ENCODE results near the gene ATAD3B. TPM values are rescaled to one million over a fixed set of nuclear protein-coding genes. Genes with fewer than 3 reads are reported as not detected.

ATAD3B gene, protein sequence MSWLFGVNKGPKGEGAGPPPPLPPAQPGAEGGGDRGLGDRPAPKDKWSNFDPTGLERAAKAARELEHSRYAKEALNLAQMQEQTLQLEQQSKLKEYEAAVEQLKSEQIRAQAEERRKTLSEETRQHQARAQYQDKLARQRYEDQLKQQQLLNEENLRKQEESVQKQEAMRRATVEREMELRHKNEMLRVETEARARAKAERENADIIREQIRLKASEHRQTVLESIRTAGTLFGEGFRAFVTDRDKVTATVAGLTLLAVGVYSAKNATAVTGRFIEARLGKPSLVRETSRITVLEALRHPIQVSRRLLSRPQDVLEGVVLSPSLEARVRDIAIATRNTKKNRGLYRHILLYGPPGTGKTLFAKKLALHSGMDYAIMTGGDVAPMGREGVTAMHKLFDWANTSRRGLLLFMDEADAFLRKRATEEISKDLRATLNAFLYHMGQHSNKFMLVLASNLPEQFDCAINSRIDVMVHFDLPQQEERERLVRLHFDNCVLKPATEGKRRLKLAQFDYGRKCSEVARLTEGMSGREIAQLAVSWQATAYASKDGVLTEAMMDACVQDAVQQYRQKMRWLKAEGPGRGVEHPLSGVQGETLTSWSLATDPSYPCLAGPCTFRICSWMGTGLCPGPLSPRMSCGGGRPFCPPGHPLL
- 10 to 100 TPM; 20.7 to 43.3 TPM for polyA plus RNA-seq

DNA sequence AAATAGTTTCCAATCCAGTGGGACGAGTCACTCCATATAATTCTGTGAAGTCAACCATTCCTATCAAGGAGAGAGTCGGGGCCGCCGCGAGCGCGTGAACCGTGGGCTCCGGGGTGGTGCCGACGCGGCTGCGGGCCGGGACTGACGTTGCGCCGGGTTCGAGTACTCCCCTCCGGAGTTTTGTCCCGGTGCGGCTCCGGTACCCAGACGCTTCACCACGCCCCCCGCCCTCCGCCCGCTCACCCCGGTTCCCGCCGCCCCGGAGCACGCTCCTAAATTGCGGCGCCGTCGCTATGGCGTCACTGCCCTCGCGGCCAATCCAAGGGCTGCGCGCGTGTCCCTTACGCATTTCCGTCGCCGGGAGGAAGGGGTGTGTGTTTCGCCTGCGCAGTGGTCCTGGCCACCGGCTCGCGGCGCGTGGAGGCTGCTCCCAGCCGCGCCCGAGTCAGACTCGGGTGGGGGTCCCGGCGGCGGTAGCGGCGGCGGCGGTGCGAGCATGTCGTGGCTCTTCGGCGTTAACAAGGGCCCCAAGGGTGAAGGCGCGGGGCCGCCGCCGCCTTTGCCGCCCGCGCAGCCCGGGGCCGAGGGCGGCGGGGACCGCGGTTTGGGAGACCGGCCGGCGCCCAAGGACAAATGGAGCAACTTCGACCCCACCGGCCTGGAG, at the start of gene ATAD3B:
Gene ATAD3B (plus strand): TSS at position 377 of the 664 bp plus-strand sequence. CDS start 120 bp downstream, at position 497.
- WGBS, 2 donors = 1% methylated on average over 58 to 87 of the region's 87 CpGs

DNA sequence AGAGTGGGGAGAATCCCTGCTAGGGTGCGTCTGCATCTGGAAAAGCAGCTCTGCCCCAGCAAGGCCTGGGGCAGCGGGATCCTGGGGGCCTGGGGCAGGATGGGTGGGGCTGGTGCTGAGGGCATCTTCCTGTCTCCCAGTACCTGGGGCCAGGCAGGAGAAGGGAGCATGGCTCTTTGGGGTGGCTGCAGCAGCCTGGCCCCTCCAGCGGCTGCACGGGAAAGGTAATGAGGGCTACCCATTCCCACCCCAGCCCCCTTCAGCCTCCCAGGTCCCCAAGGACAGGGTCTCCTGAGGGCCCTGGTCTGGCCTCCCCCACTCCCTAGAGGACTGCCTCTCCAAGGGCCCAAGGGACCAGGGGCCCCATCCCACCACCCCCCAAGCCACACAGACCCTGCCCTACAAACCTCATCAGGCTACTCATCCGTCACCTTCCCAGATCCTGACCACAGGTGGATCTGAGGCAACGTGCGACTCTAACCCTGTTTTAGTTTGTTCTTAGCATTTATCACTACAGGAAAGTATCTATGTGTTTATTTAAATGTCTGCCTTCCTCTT, 49.6 kb upstream of the ATAD3B start:
- Histone ChIP-seq H3K4me3 (ENCODE audit: low read depth in 1 of 2, low read length in 2 of 2) (no peak overlapping the region), H3K27ac (ENCODE audit: low read depth in 2 of 2, low read length in 1 of 2) (peak overlapping the region in 1 of 2 donors; percentile 73), H3K27me3 (ENCODE audit: control insufficient read depth in 1 of 2, insufficient read depth in 2 of 2, low read length in 2 of 2) (no peaks in the 10 kb centered on the region), H3K36me3 (ENCODE audit: control insufficient read depth in 2 of 2, insufficient read depth in 2 of 2, low read length in 1 of 2) (no peaks in the 10 kb centered on the region), H3K9me3 (ENCODE audit: control insufficient read depth in 2 of 2, insufficient read depth in 1 of 2, low read depth in 1 of 2, low read length in 1 of 2) (no peaks in the 10 kb centered on the region), H3K4me1 (ENCODE audit: control insufficient read depth in 2 of 2, insufficient read depth in 2 of 2, low read length in 1 of 2) (peaks cover 20 to 26% of the 10 kb centered on the region in 2 donors)
- WGBS, 2 donors = 76 to 83% methylated on average over 6 to 7 of the region's 7 CpGs

More for the DNA sequence above, at the start of gene ATAD3B:
- Histone ChIP-seq H3K4me1 (ENCODE audit: control insufficient read depth in 2 of 2, insufficient read depth in 2 of 2, low read length in 1 of 2) (peaks cover 3 to 13% of the 10 kb centered on the region in 2 donors), H3K36me3 (ENCODE audit: control insufficient read depth in 2 of 2, insufficient read depth in 2 of 2, low read length in 1 of 2) (no peaks in the 10 kb centered on the region), H3K27me3 (ENCODE audit: control insufficient read depth in 1 of 2, insufficient read depth in 2 of 2, low read length in 2 of 2) (no peaks in the 10 kb centered on the region), H3K4me3 (ENCODE audit: low read depth in 1 of 2, low read length in 2 of 2) (peak within 1 kb of the TSS; percentile 86 to 87), H3K9me3 (ENCODE audit: control insufficient read depth in 2 of 2, insufficient read depth in 1 of 2, low read depth in 1 of 2, low read length in 1 of 2) (no peaks in the 10 kb centered on the region), H3K27ac (ENCODE audit: low read depth in 2 of 2, low read length in 1 of 2) (peak within 1 kb of the TSS; percentile 93 to 94)

DNA sequence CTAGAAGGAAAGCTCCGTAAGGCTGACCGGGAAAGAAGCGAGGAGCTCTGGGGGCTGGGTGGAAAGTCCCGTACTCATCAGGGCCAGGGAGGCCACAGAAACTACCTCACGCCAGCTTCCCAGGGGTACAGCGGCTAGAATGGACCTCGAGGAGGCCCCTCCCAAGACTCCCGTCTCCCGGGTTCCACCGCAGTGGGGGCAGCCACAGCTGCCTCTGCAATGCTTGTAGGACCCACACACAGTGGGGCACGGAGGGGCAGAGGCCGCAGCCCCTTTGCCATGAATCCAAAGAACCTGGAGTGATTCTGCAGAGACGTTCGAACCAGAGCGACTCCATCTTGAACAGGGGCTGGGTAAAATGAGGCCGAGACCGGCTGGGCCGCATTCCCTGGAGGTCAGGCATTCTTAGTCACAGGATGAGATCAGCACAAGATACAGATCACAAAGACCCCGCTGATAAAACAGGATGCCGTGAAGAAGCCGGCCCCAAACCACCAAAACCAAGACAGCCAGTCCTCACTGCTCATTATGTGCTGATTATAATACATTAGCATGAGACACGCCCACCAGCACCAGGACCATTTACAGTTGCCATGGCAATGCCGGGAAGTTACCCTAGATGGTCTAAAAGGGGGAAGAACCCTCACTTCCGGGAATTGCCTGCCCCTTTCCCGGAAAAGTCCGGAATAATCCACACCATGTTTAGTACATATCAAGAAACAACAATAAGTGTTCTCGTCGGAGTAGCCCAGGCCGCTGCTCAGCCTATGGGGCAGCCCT, 48.9 kb upstream of the ATAD3B start:
- 65 to 69% methylated on average over 29 of the region's 29 CpGs for WGBS, 2 donors
- no peaks in the 10 kb centered on the region for H3K36me3 ChIP-seq (ENCODE audit: control insufficient read depth in 2 of 2, insufficient read depth in 2 of 2, low read length in 1 of 2)
- H3K27ac ChIP-seq (ENCODE audit: low read depth in 2 of 2, low read length in 1 of 2) = peak overlapping the region in 1 of 2 donors; percentile 29
- no peak overlapping the region for H3K4me3 ChIP-seq (ENCODE audit: low read depth in 1 of 2, low read length in 2 of 2)
- no peaks in the 10 kb centered on the region for H3K9me3 ChIP-seq (ENCODE audit: control insufficient read depth in 2 of 2, insufficient read depth in 1 of 2, low read depth in 1 of 2, low read length in 1 of 2)
- no peaks in the 10 kb centered on the region for H3K27me3 ChIP-seq (ENCODE audit: control insufficient read depth in 1 of 2, insufficient read depth in 2 of 2, low read length in 2 of 2)
- peaks cover 20 to 26% of the 10 kb centered on the region in 2 donors for H3K4me1 ChIP-seq (ENCODE audit: control insufficient read depth in 2 of 2, insufficient read depth in 2 of 2, low read length in 1 of 2)

DNA sequence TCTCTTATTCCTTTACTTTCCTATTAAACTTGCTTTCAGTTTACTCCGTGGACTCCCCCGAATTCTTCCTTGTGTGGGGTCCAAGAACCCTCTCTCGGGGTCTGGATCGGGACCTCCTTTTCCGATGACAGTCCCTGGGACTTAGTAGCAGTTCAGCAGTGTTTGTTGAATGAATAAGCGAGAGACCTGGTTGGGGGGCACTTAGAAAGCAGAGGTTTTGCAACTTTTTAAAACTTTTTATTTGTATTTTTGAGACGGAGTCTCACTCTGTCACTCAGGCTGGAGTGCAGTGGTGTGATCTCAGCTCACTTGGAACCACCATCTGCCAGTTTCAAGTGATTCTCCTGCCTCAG, 48.3 kb upstream of the ATAD3B start:
- WGBS, 2 donors = 91 to 93% methylated on average over 7 of the region's 7 CpGs
- Histone ChIP-seq H3K27me3 (ENCODE audit: control insufficient read depth in 1 of 2, insufficient read depth in 2 of 2, low read length in 2 of 2) (no peaks in the 10 kb centered on the region), H3K36me3 (ENCODE audit: control insufficient read depth in 2 of 2, insufficient read depth in 2 of 2, low read length in 1 of 2) (no peaks in the 10 kb centered on the region), H3K9me3 (ENCODE audit: control insufficient read depth in 2 of 2, insufficient read depth in 1 of 2, low read depth in 1 of 2, low read length in 1 of 2) (no peaks in the 10 kb centered on the region), H3K4me1 (ENCODE audit: control insufficient read depth in 2 of 2, insufficient read depth in 2 of 2, low read length in 1 of 2) (peaks cover 20 to 26% of the 10 kb centered on the region in 2 donors), H3K27ac (ENCODE audit: low read depth in 2 of 2, low read length in 1 of 2) (no peak overlapping the region), H3K4me3 (ENCODE audit: low read depth in 1 of 2, low read length in 2 of 2) (no peak overlapping the region)

DNA sequence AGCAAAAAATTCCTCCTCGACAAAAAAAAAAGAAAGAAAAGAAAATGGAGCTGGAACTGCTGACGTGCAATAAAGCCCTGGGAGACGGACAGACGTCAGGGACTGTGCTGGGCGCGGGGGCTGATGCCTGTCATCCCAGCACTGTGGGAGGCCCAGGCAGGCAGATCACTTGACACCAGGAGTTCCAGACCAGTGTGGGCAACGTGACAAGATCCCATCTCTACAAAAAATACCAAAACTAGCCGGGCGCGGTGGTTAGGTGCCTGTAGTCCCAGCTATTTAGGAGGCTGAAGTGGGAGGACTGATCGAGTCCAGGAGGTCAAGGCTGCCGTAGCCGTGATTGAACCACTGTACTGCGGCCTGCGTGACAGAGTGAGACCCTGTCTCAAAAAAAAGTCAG, 46.9 kb upstream of the ATAD3B start:
- no peaks in the 10 kb centered on the region for H3K9me3 ChIP-seq (ENCODE audit: control insufficient read depth in 2 of 2, insufficient read depth in 1 of 2, low read depth in 1 of 2, low read length in 1 of 2)
- 85 to 88% methylated on average over 15 of the region's 15 CpGs for WGBS, 2 donors

DNA sequence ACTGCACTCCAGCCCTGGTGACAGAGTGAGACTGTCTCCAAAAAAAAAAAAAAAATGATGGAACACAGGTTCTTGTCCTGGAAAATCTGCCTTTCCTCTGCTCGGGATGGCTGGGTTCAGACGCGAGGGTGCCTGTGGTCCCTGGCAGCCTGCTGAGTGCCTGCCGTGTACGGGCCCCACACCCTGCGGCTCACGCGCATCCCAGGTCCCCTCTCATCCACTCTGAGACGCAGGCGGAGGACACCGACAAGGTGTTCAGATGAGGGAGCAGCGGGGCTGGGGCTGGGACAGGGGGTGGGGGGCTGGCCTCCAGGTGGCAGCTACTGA, 46.2 kb upstream of the ATAD3B start:
- no peaks in the 10 kb centered on the region for H3K9me3 ChIP-seq (ENCODE audit: control insufficient read depth in 2 of 2, insufficient read depth in 1 of 2, low read depth in 1 of 2, low read length in 1 of 2)
- no peak overlapping the region for H3K27ac ChIP-seq (ENCODE audit: low read depth in 2 of 2, low read length in 1 of 2)
- H3K4me3 ChIP-seq (ENCODE audit: low read depth in 1 of 2, low read length in 2 of 2) = no peak overlapping the region
- peaks cover 17 to 19% of the 10 kb centered on the region in 2 donors for H3K4me1 ChIP-seq (ENCODE audit: control insufficient read depth in 2 of 2, insufficient read depth in 2 of 2, low read length in 1 of 2)
- no peaks in the 10 kb centered on the region for H3K36me3 ChIP-seq (ENCODE audit: control insufficient read depth in 2 of 2, insufficient read depth in 2 of 2, low read length in 1 of 2)
- 80 to 85% methylated on average over 12 of the region's 12 CpGs for WGBS, 2 donors
- H3K27me3 ChIP-seq (ENCODE audit: control insufficient read depth in 1 of 2, insufficient read depth in 2 of 2, low read length in 2 of 2) = no peaks in the 10 kb centered on the region

More for the DNA sequence above, 46.9 kb upstream of the ATAD3B start:
- no peaks in the 10 kb centered on the region for H3K27me3 ChIP-seq (ENCODE audit: control insufficient read depth in 1 of 2, insufficient read depth in 2 of 2, low read length in 2 of 2)
- H3K4me3 ChIP-seq (ENCODE audit: low read depth in 1 of 2, low read length in 2 of 2) = no peak overlapping the region
- H3K4me1 ChIP-seq (ENCODE audit: control insufficient read depth in 2 of 2, insufficient read depth in 2 of 2, low read length in 1 of 2) = peaks cover 16 to 20% of the 10 kb centered on the region in 2 donors
- H3K36me3 ChIP-seq (ENCODE audit: control insufficient read depth in 2 of 2, insufficient read depth in 2 of 2, low read length in 1 of 2) = no peaks in the 10 kb centered on the region
- no peak overlapping the region for H3K27ac ChIP-seq (ENCODE audit: low read depth in 2 of 2, low read length in 1 of 2)

DNA sequence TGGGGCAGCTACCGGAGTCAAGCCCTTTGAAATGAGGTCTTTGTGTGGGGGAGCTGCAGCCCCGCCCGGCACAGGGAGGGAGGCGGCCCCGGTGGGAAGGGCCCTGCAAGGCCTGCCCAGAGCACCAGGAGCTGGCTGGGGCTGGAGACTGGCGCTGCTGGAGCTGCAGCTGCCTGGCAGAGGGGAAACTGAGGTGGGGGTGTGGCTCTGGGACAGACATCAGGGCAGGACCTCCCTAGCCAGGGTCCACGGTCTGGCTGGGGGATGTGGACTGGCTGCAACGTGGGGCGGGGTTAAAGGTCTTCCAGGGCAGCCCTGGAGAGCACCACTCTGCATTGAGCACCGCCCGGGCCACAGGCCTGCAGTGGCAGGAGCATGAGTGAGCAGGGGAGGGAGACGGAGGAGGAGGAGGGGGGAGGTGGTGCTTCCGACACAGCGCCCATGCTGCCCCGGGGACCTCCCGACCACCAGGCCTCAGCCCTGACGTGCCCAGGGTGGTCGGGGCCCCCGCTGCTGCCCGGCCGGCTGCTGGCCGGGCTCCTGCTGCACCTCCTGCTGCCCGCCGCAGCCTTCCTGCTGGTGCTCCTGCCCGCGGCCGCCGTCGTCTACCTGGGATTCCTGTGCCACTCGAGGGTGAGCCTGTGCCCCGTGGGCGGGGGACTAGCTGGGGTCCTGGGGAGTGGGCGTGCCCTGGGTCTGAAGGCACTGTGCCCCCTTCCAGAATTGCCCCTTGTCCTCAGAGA, 45.6 kb upstream of the ATAD3B start:
- no peaks in the 10 kb centered on the region for H3K27me3 ChIP-seq (ENCODE audit: control insufficient read depth in 1 of 2, insufficient read depth in 2 of 2, low read length in 2 of 2)
- peaks cover 15 to 16% of the 10 kb centered on the region in 2 donors for H3K4me1 ChIP-seq (ENCODE audit: control insufficient read depth in 2 of 2, insufficient read depth in 2 of 2, low read length in 1 of 2)
- no peaks in the 10 kb centered on the region for H3K36me3 ChIP-seq (ENCODE audit: control insufficient read depth in 2 of 2, insufficient read depth in 2 of 2, low read length in 1 of 2)
- no peak overlapping the region for H3K27ac ChIP-seq (ENCODE audit: low read depth in 2 of 2, low read length in 1 of 2)
- H3K4me3 ChIP-seq (ENCODE audit: low read depth in 1 of 2, low read length in 2 of 2) = no peak overlapping the region
- H3K9me3 ChIP-seq (ENCODE audit: control insufficient read depth in 2 of 2, insufficient read depth in 1 of 2, low read depth in 1 of 2, low read length in 1 of 2) = no peaks in the 10 kb centered on the region
- 39 to 40% methylated on average over 14 to 33 of the region's 33 CpGs for WGBS, 2 donors

DNA sequence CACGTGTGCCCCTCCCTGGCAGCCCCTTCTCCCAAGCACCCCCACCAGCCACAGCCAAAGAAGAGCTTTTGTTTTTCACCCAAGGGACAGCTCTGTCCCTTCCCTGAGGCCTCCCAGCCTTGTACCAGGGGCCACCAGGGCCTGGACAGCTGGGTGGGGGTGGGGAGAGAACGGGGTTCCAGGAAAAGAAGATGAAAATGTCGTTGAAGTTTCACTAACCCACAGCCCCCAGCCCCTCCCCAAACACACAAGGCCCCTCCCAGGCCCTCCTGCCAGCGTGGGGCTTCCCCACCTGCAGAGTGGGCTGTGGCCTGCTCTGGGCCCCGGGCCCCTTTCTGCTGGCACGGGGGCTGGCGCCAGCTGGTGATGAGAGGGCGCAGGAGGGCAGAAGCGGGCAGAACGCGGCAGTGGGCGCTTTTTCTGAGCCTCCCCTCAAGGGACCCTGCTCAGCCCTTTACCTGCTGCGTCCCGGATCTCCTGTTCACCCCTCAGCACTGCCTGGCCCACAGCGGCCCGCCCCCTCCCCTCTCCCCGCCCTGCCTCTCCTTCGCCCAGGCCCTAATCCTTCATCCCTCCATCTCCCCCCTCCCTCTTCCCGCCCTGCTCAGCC, 45.0 kb upstream of the ATAD3B start:
- Histone ChIP-seq H3K27me3 (ENCODE audit: control insufficient read depth in 1 of 2, insufficient read depth in 2 of 2, low read length in 2 of 2) (no peaks in the 10 kb centered on the region), H3K36me3 (ENCODE audit: control insufficient read depth in 2 of 2, insufficient read depth in 2 of 2, low read length in 1 of 2) (no peaks in the 10 kb centered on the region), H3K4me3 (ENCODE audit: low read depth in 1 of 2, low read length in 2 of 2) (no peak overlapping the region), H3K9me3 (ENCODE audit: control insufficient read depth in 2 of 2, insufficient read depth in 1 of 2, low read depth in 1 of 2, low read length in 1 of 2) (no peaks in the 10 kb centered on the region), H3K4me1 (ENCODE audit: control insufficient read depth in 2 of 2, insufficient read depth in 2 of 2, low read length in 1 of 2) (peaks cover 9 to 15% of the 10 kb centered on the region in 2 donors), H3K27ac (ENCODE audit: low read depth in 2 of 2, low read length in 1 of 2) (peak overlapping the region in 1 of 2 donors; percentile 18)
- 22 to 25% methylated on average over 9 to 19 of the region's 19 CpGs for WGBS, 2 donors

Data from esophagus (tissue), 2 donors.